Fibroblast of the aortic adventitia (primary cell): ENCODE data around the gene CYP24A1. TPM values are rescaled to one million over a fixed set of nuclear protein-coding genes. Genes with fewer than 3 reads are reported as not detected.

Source experiments
- DNase-seq: peaks from one replicate; pipeline ENCODE4 v3.0.0-alpha.2; 2010; ENCODE audit warnings: low read depth
- H3K4me3 ChIP-seq: 2 replicates; pipeline ENCODE4 v1.5.1; 2011; ENCODE audit warnings: low read depth, mild to moderate bottlenecking, control low read depth, low read length, moderate library complexity
- CTCF ChIP-seq: IDR thresholded peaks from 2 replicates; pipeline ENCODE4 v1.5.1; 2011; ENCODE audit warnings: mild to moderate bottlenecking, low read length, control low read depth, inconsistent platforms; ENCODE audit not compliant: insufficient read depth
- total RNA-seq: library from RNA; depleted of rRNA; stranded (reverse); fragments of >200 nt; gene quantifications from 2 replicates; pipeline ENCODE4 v1.2.3, GENCODE V29; 2012; ENCODE audit warnings: low replicate concordance

The CYP24A1 gene
- total RNA-seq, 1 donor: not detected

GRCh38 chr20:54209216-54209813 is 35.5 kb upstream of the CYP24A1 start:
- TF ChIP-seq CTCF: no peak

GRCh38 chr20:54208548-54209176 is 34.9 kb upstream of the CYP24A1 start:
- peak; percentile 55 for DNase-seq
- H3K4me3 ChIP-seq: peak overlapping the region; percentile 97
- TF ChIP-seq CTCF: no peak

More at GRCh38 chr20:54209216-54209813, 35.5 kb upstream of the CYP24A1 start:
- no peak for DNase-seq
- peak overlapping the region; percentile 97 for H3K4me3 ChIP-seq

GRCh38 chr20:54207743-54208547 is 34.2 kb upstream of the CYP24A1 start, which contains the start of gene PFDN4:
PFDN4 (plus strand) TSS chr20:54208087; CDS start chr20:54208101, 14 bp downstream.
- H3K4me3 ChIP-seq: peak within 1 kb of the TSS; percentile 97
- DNase-seq: peak; percentile 88
- TF ChIP-seq CTCF: peak; percentile 64

GRCh38 chr20:54207053-54207742 is 33.4 kb upstream of the CYP24A1 start:
- TF ChIP-seq CTCF: no peak
- no peak for DNase-seq
- H3K4me3 ChIP-seq: no peak overlapping the region

- TF ChIP-seq CTCF: no peak
- no peak for DNase-seq
- no peak overlapping the region for H3K4me3 ChIP-seq
These were observed 31.7 kb upstream of the CYP24A1 start for GRCh38 chr20:54205450-54205849.

- H3K4me3 ChIP-seq: no peak overlapping the region
- DNase-seq: no peak
- TF ChIP-seq CTCF: no peak
These were observed 30.7 kb upstream of the CYP24A1 start for GRCh38 chr20:54204481-54204880.
